ENCODE data around the gene INF2.

INF2 gene

GRCh38 chr14:104708606-104709268 lies 19.3 kb downstream of the INF2 start:
- no peak overlapping the region for H4K5ac ChIP-seq (ENCODE audit: low read length)
- H3K79me2 ChIP-seq (ENCODE audit: control insufficient read depth, insufficient read depth, low read length) = no peaks in the 10 kb centered on the region
- DNase-seq = peak; percentile 86
- no peak overlapping the region for H3K18ac ChIP-seq (ENCODE audit: low read length)
- no peak overlapping the region for H3K56ac ChIP-seq (ENCODE audit: low read length)
- no peak overlapping the region for H3K4me2 ChIP-seq (ENCODE audit: low read length)
- H2BK5ac ChIP-seq (ENCODE audit: low read length) = no peak overlapping the region
- no peak overlapping the region for H2BK15ac ChIP-seq (replicated peaks; ENCODE audit: low read depth)
- no peaks in the 10 kb centered on the region for H3K79me1 ChIP-seq (ENCODE audit: low read length)
- H3K27ac ChIP-seq (ENCODE audit: low read depth, low read length) = no peak overlapping the region
- no peak overlapping the region for H2AK5ac ChIP-seq (ENCODE audit: low read length)
- H3K4ac ChIP-seq (ENCODE audit: low read depth, low read length) = no peak overlapping the region
- no peak overlapping the region for H3K4me3 ChIP-seq (ENCODE audit: low read length)
- no CpG with 5 or more reads among the region's 20 CpGs for WGBS (ENCODE audit: extremely low coverage, insufficient coverage, low lambda C conversion rate)
- H3K4me1 ChIP-seq (ENCODE audit: control insufficient read depth, low read depth, low read length) = peaks cover 2% of the 10 kb centered on the region
- H3K23ac ChIP-seq (ENCODE audit: low read length) = no peak overlapping the region
- no peak overlapping the region for H3K9ac ChIP-seq (ENCODE audit: low read length)
- no peak overlapping the region for H4K8ac ChIP-seq (ENCODE audit: low read depth, low read length)
- H3K36me3 ChIP-seq (ENCODE audit: control insufficient read depth, insufficient read depth, low read length) = peaks cover 10% of the 10 kb centered on the region
- no peaks in the 10 kb centered on the region for H3K27me3 ChIP-seq (ENCODE audit: insufficient read depth, low read length, poor library complexity)
- H2BK120ac ChIP-seq (ENCODE audit: low read depth, low read length) = no peak overlapping the region

GRCh38 chr14:104709387-104710039 lies 20.1 kb downstream of the INF2 start:
- Histone ChIP-seq H4K8ac (ENCODE audit: low read depth, low read length) (no peak overlapping the region), H3K79me2 (ENCODE audit: control insufficient read depth, insufficient read depth, low read length) (no peaks in the 10 kb centered on the region), H3K27ac (ENCODE audit: low read depth, low read length) (no peak overlapping the region), H3K4me3 (ENCODE audit: low read length) (no peak overlapping the region), H3K56ac (ENCODE audit: low read length) (no peak overlapping the region), H3K23ac (ENCODE audit: low read length) (no peak overlapping the region), H2BK5ac (ENCODE audit: low read length) (no peak overlapping the region), H2AK5ac (ENCODE audit: low read length) (no peak overlapping the region), H3K4me1 (ENCODE audit: control insufficient read depth, low read depth, low read length) (peaks cover 2% of the 10 kb centered on the region), H2BK15ac (replicated peaks; ENCODE audit: low read depth) (no peak overlapping the region), H3K27me3 (ENCODE audit: insufficient read depth, low read length, poor library complexity) (no peaks in the 10 kb centered on the region), H2BK120ac (ENCODE audit: low read depth, low read length) (no peak overlapping the region), H4K5ac (ENCODE audit: low read length) (no peak overlapping the region), H3K4ac (ENCODE audit: low read depth, low read length) (no peak overlapping the region), H3K9ac (ENCODE audit: low read length) (no peak overlapping the region), H3K79me1 (ENCODE audit: low read length) (no peaks in the 10 kb centered on the region), H3K18ac (ENCODE audit: low read length) (no peak overlapping the region), H3K36me3 (ENCODE audit: control insufficient read depth, insufficient read depth, low read length) (peaks cover 3% of the 10 kb centered on the region), H3K4me2 (ENCODE audit: low read length) (no peak overlapping the region)
- no peak for DNase-seq
- no CpG with 5 or more reads among the region's 18 CpGs for WGBS (ENCODE audit: extremely low coverage, insufficient coverage, low lambda C conversion rate)

- Histone ChIP-seq H3K27me3 (ENCODE audit: insufficient read depth, low read length, poor library complexity) (no peaks in the 10 kb centered on the region), H3K23ac (ENCODE audit: low read length) (no peak overlapping the region), H3K18ac (ENCODE audit: low read length) (no peak overlapping the region), H3K4me3 (ENCODE audit: low read length) (no peak overlapping the region), H4K5ac (ENCODE audit: low read length) (no peak overlapping the region), H2BK5ac (ENCODE audit: low read length) (no peak overlapping the region), H2BK15ac (replicated peaks; ENCODE audit: low read depth) (no peak overlapping the region), H2BK120ac (ENCODE audit: low read depth, low read length) (no peak overlapping the region), H3K79me2 (ENCODE audit: control insufficient read depth, insufficient read depth, low read length) (no peaks in the 10 kb centered on the region), H3K79me1 (ENCODE audit: low read length) (no peaks in the 10 kb centered on the region), H2AK5ac (ENCODE audit: low read length) (no peak overlapping the region), H3K27ac (ENCODE audit: low read depth, low read length) (no peak overlapping the region), H3K4me2 (ENCODE audit: low read length) (no peak overlapping the region), H3K4me1 (ENCODE audit: control insufficient read depth, low read depth, low read length) (peaks cover 2% of the 10 kb centered on the region), H3K36me3 (ENCODE audit: control insufficient read depth, insufficient read depth, low read length) (peaks cover 3% of the 10 kb centered on the region), H3K4ac (ENCODE audit: low read depth, low read length) (no peak overlapping the region), H3K9ac (ENCODE audit: low read length) (no peak overlapping the region), H3K56ac (ENCODE audit: low read length) (no peak overlapping the region), H4K8ac (ENCODE audit: low read depth, low read length) (no peak overlapping the region)
- DNase-seq = no peak
- WGBS (ENCODE audit: extremely low coverage, insufficient coverage, low lambda C conversion rate) = no CpG with 5 or more reads among the region's 34 CpGs
Measured at GRCh38 chr14:104710071-104710735, 20.8 kb downstream of the INF2 start.

- H3K79me1 ChIP-seq (ENCODE audit: low read length) = no peaks in the 10 kb centered on the region
- no peaks in the 10 kb centered on the region for H3K79me2 ChIP-seq (ENCODE audit: control insufficient read depth, insufficient read depth, low read length)
- H3K56ac ChIP-seq (ENCODE audit: low read length) = no peak overlapping the region
- DNase-seq = no peak
- H2BK120ac ChIP-seq (ENCODE audit: low read depth, low read length) = no peak overlapping the region
- no peak overlapping the region for H3K4me2 ChIP-seq (ENCODE audit: low read length)
- no peak overlapping the region for H4K5ac ChIP-seq (ENCODE audit: low read length)
- no peak overlapping the region for H3K18ac ChIP-seq (ENCODE audit: low read length)
- peaks cover 3% of the 10 kb centered on the region for H3K36me3 ChIP-seq (ENCODE audit: control insufficient read depth, insufficient read depth, low read length)
- H3K27ac ChIP-seq (ENCODE audit: low read depth, low read length) = no peak overlapping the region
- H3K4me3 ChIP-seq (ENCODE audit: low read length) = no peak overlapping the region
- no peak overlapping the region for H3K9ac ChIP-seq (ENCODE audit: low read length)
- H4K8ac ChIP-seq (ENCODE audit: low read depth, low read length) = no peak overlapping the region
- no peak overlapping the region for H2BK5ac ChIP-seq (ENCODE audit: low read length)
- WGBS (ENCODE audit: extremely low coverage, insufficient coverage, low lambda C conversion rate) = no CpG with 5 or more reads among the region's 40 CpGs
- no peaks in the 10 kb centered on the region for H3K4me1 ChIP-seq (ENCODE audit: control insufficient read depth, low read depth, low read length)
- no peak overlapping the region for H2BK15ac ChIP-seq (replicated peaks; ENCODE audit: low read depth)
- no peaks in the 10 kb centered on the region for H3K27me3 ChIP-seq (ENCODE audit: insufficient read depth, low read length, poor library complexity)
- H3K23ac ChIP-seq (ENCODE audit: low read length) = no peak overlapping the region
- H3K4ac ChIP-seq (ENCODE audit: low read depth, low read length) = no peak overlapping the region
- no peak overlapping the region for H2AK5ac ChIP-seq (ENCODE audit: low read length)
Measured at GRCh38 chr14:104712881-104713734, 23.7 kb downstream of the INF2 start.

- Histone ChIP-seq H2BK15ac (replicated peaks; ENCODE audit: low read depth) (no peak overlapping the region), H3K18ac (ENCODE audit: low read length) (no peak overlapping the region), H3K36me3 (ENCODE audit: control insufficient read depth, insufficient read depth, low read length) (peaks cover 3% of the 10 kb centered on the region), H4K8ac (ENCODE audit: low read depth, low read length) (no peak overlapping the region), H3K79me2 (ENCODE audit: control insufficient read depth, insufficient read depth, low read length) (no peaks in the 10 kb centered on the region), H3K4me1 (ENCODE audit: control insufficient read depth, low read depth, low read length) (no peaks in the 10 kb centered on the region), H2BK5ac (ENCODE audit: low read length) (no peak overlapping the region), H3K4me2 (ENCODE audit: low read length) (no peak overlapping the region), H2BK120ac (ENCODE audit: low read depth, low read length) (no peak overlapping the region), H3K9ac (ENCODE audit: low read length) (no peak overlapping the region), H3K79me1 (ENCODE audit: low read length) (no peaks in the 10 kb centered on the region), H4K5ac (ENCODE audit: low read length) (no peak overlapping the region), H3K27me3 (ENCODE audit: insufficient read depth, low read length, poor library complexity) (no peaks in the 10 kb centered on the region), H3K4me3 (ENCODE audit: low read length) (no peak overlapping the region), H3K27ac (ENCODE audit: low read depth, low read length) (no peak overlapping the region), H2AK5ac (ENCODE audit: low read length) (no peak overlapping the region), H3K23ac (ENCODE audit: low read length) (no peak overlapping the region), H3K56ac (ENCODE audit: low read length) (no peak overlapping the region), H3K4ac (ENCODE audit: low read depth, low read length) (no peak overlapping the region)
- DNase-seq = no peak
- no CpG with 5 or more reads among the region's 16 CpGs for WGBS (ENCODE audit: extremely low coverage, insufficient coverage, low lambda C conversion rate)
Measured at GRCh38 chr14:104714066-104714465, 24.6 kb downstream of the INF2 start.

Data from mesendoderm (in vitro differentiated cells).